Ovary (tissue), 9 donors: ENCODE results near the gene GLCE. TPM values are rescaled to one million over a fixed set of nuclear protein-coding genes. Genes with fewer than 3 reads are reported as not detected.

Experiments used
- DNase-seq, 5 donors: peaks; one replicate each; pipeline ENCODE4 v3.0.0-alpha.2; 2019 to 2020
- H3K27ac ChIP-seq, 2 donors: fragments of 200-600 bp; one replicate each; pipeline versions ENCODE4 v1.5.1 to v1.8.0; 2019 to 2022
- H3K27me3 ChIP-seq: fragments of 200-600 bp; one replicate; pipeline ENCODE4 v1.8.0; 2022
- H3K36me3 ChIP-seq: fragments of 200-600 bp; sonication (generic); one replicate; pipeline ENCODE4 v1.5.1; 2019
- H3K4me1 ChIP-seq: one replicate; pipeline ENCODE4 v1.8.1; 2013; ENCODE audit warnings: mild to moderate bottlenecking, moderate library complexity; ENCODE audit not compliant: insufficient read depth
- H3K4me3 ChIP-seq: fragments of 200-600 bp; sonication (generic); one replicate; pipeline ENCODE4 v1.5.1; 2017
- H3K9me3 ChIP-seq, 2 donors: fragments of 200-600 bp in 1 of 2; sonication (generic) in 1 of 2; one replicate each; pipeline versions ENCODE4 v1.5.1 to v1.8.1; 2013 to 2019; ENCODE audit warnings: mild to moderate bottlenecking in 1 of 2, moderate library complexity in 1 of 2
- CTCF ChIP-seq, 3 donors: fragments of 450-650 bp in 2 of 3; fragments of 200-600 bp in 1 of 3; IDR thresholded peaks; one replicate each; pipeline versions ENCODE4 v1.5.1 to v1.8.0; 2016 to 2022; ENCODE audit warnings: antibody characterized with exemption in 3 of 3, mild to moderate bottlenecking in 1 of 3
- EP300 ChIP-seq: sonication (generic); formaldehyde crosslinking; IDR thresholded peaks from one replicate; pipeline ENCODE4 v1.6.1; 2017; ENCODE audit warnings: antibody characterized with exemption
- POLR2A ChIP-seq: fragments of 450-650 bp; IDR thresholded peaks from one replicate; pipeline ENCODE4 v1.6.1; 2017; ENCODE audit warnings: antibody characterized with exemption, mild to moderate bottlenecking, moderate library complexity
- WGBS, 3 donors: extraction: QIAGEN DNeasy Blood & Tissue Kit in 1 of 3; methylation state at CpG; one replicate each; pipeline versions ENCODE4 v1.1.5 to v1.1.7; 2013 to 2017; 5-methylcytosine and 5-hydroxymethylcytosine counted together
- intact Hi-C, 4 donors: fragments of 100-400 bp; cut with DNase I; formaldehyde crosslinking; loops; one replicate each; pipeline versions ENCODE4 v1.11.0 to v1.15.1; 2022 to 2023
- polyA plus RNA-seq, 2 donors: library from polyadenylated mRNA; stranded (reverse); fragments of 200-250 nt in 1 of 2; fragments of 350-450 nt in 1 of 2; fragmentation: Illumina TruSeq in 1 of 2; extraction: RNeasy Lipid Tissue Mini Kit (QIAGEN cat#74804) in 1 of 2; gene quantifications; one replicate each; pipeline ENCODE4 v1.2.3, GENCODE V29; 2013 to 2014
- total RNA-seq, 7 donors: library from RNA; depleted of rRNA in 2 of 7; stranded (reverse); fragments of >200 nt in 2 of 7; fragmentation: NEBNext Ultra II Directional in 3 of 7; extraction: Animal tissue kit (Norgen Biotek cat#: 25700) in 3 of 7; gene quantifications; one replicate each; pipeline versions ENCODE4 v1.1.0 to v1.2.4, GENCODE V29; 2016 to 2023
- donor health status: DM: no; HTN: no; CAD: no; lungs with moderate emphysema.
- donor health status: DM: no; HTN: no; CAD: no.
- donor health status: Bipolar disorder and iron deficiency.
- donor health status: DM: yes; HTN: yes; CAD: no.
- donor health status: DM: no; HTN: no; CAD: no.
- donor health status: DM: yes; HTN: yes; CAD: no.

Gene GLCE
- total and polyA plus RNA-seq, 9 donors: 12.2 to 23.2 (median 16.7) TPM

- no peak overlapping the region for H3K4me3 ChIP-seq
- no peaks in the 10 kb centered on the region for H3K9me3 ChIP-seq
- no peaks in the 10 kb centered on the region for H3K36me3 ChIP-seq
- intact Hi-C loops: loop anchor here in 1 of 4 donors (10.0 kb wide), 1 partner anchor 241 kb away; no protein-coding TSS in a partner anchor
- H3K27me3 ChIP-seq: no peaks in the 10 kb centered on the region
- 26 to 30% (median 27%) methylated on average over 4 of the region's 4 CpGs for WGBS, 3 donors
- DNase-seq: no peak
- H3K27ac ChIP-seq: no peak overlapping the region
- no peaks in the 10 kb centered on the region for H3K4me1 ChIP-seq
- TF ChIP-seq POLR2A: no peak
- TF ChIP-seq CTCF (IDR thresholded peaks at IDR 0.05): no peak
- TF ChIP-seq EP300: no peak
Measured at GRCh38 chr15:69143756-69144436, 16.5 kb upstream of the GLCE start.

GRCh38 chr15:69144530-69144929, 15.9 kb upstream of the GLCE start:
- WGBS, 3 donors: 69 to 70% (median 70%) methylated on average over 5 of the region's 5 CpGs
- H3K4me1 ChIP-seq: no peaks in the 10 kb centered on the region
- no peaks in the 10 kb centered on the region for H3K27me3 ChIP-seq
- TF ChIP-seq POLR2A (no peak), EP300 (no peak)
- no peak overlapping the region for H3K4me3 ChIP-seq
- no peak overlapping the region for H3K27ac ChIP-seq
- no peak for DNase-seq
- H3K9me3 ChIP-seq: no peaks in the 10 kb centered on the region
- intact Hi-C loops: loop anchor here in 1 of 4 donors (10.0 kb wide), 1 partner anchor 240 kb away; no protein-coding TSS in a partner anchor
- H3K36me3 ChIP-seq: no peaks in the 10 kb centered on the region

- H3K4me1 ChIP-seq: no peaks in the 10 kb centered on the region
- WGBS, 3 donors: 84 to 86% (median 86%) methylated on average over 1 of the region's 1 CpG
- TF ChIP-seq POLR2A (no peak), EP300 (no peak), CTCF (IDR thresholded peaks at IDR 0.05) (no peak)
- no peak overlapping the region for H3K27ac ChIP-seq
- no peaks in the 10 kb centered on the region for H3K27me3 ChIP-seq
- no peak overlapping the region for H3K4me3 ChIP-seq
- H3K36me3 ChIP-seq: no peaks in the 10 kb centered on the region
- no peak for DNase-seq
- intact Hi-C loops: loop anchor here in 1 of 4 donors (10.0 kb wide), 1 partner anchor 240 kb away; no protein-coding TSS in a partner anchor
- no peaks in the 10 kb centered on the region for H3K9me3 ChIP-seq
Measured at GRCh38 chr15:69145149-69145693, 15.2 kb upstream of the GLCE start.

- no peak for DNase-seq
- no peaks in the 10 kb centered on the region for H3K4me1 ChIP-seq
- H3K36me3 ChIP-seq: no peaks in the 10 kb centered on the region
- intact Hi-C loops: loop anchor here in 1 of 4 donors (10.0 kb wide), 1 partner anchor 239 kb away; no protein-coding TSS in a partner anchor
- no peaks in the 10 kb centered on the region for H3K9me3 ChIP-seq
- 38 to 40% (median 39%) methylated on average over 7 of the region's 7 CpGs for WGBS, 3 donors
- no peaks in the 10 kb centered on the region for H3K27me3 ChIP-seq
- no peak overlapping the region for H3K4me3 ChIP-seq
- TF ChIP-seq EP300 (no peak), CTCF (IDR thresholded peaks at IDR 0.05) (no peak), POLR2A (no peak)
- H3K27ac ChIP-seq: no peak overlapping the region
Measured at GRCh38 chr15:69145694-69146492, 14.5 kb upstream of the GLCE start.
